ENCODE measurements around the gene HRH1.

GRCh38 chr3:11248596-11248995 is 94.3 kb downstream of the HRH1 start:
- no peak for TF ChIP-seq CTCF (IDR thresholded peaks at IDR 0.05)
- no peak for TF ChIP-seq POLR2A (IDR thresholded peaks at IDR 0.05)

All from heart left ventricle (tissue), 13 donors.